ENCODE results near the gene HIBCH. TPM values are rescaled to one million over a fixed set of nuclear protein-coding genes. Genes with fewer than 3 reads are reported as not detected.

HIBCH gene
- total RNA-seq, 1 experiment from 2014 or later, result 21.7 TPM

DNA sequence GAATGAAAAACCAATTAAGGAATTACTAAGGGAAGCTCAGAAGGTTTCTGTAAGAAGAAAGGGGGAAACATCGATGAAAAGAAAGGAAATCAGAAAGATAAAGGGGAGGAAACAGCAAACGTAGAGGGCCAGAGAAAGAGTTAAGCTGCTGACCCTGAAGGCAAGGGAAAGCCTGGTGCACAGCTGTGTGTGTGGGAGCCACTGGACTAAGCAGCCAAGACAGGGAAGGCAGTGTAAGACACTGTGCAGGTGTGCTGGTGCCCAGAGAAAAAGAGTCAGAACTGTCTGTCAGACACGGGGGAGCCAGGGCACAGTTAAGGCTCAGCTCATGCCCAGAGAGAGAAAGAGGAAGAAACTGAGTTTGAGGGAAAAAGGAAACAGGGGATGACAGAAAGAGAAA lies 104.0 kb downstream of the HIBCH start:
- in situ Hi-C loops (cut with HindIII; ENCODE audit: low pct_unique_long_range_greater_than_20kb, low sequenced_read_pairs), result no loop called here
- no TSS peak for BruUV-seq (replicated peaks)
- Histone ChIP-seq H3K9me3 (ENCODE audit: control insufficient read depth, insufficient read depth, low read depth, low read length) (no peaks in the 10 kb centered on the region), H3K36me3 (ENCODE audit: control insufficient read depth, insufficient read depth, low read length) (no peaks in the 10 kb centered on the region), H3K27me3 (ENCODE audit: control insufficient read depth, insufficient read depth, low read length) (no peaks in the 10 kb centered on the region), H3K27ac (ENCODE audit: low read length) (no peak overlapping the region), H3K4me1 (ENCODE audit: control insufficient read depth, insufficient read depth, low read length) (no peaks in the 10 kb centered on the region), H3K4me3 (ENCODE audit: low read depth in 2 of 2, low read length in 2 of 2) (no peak overlapping the region)
- no peak for ATAC-seq
- no peak for DNase-seq (ENCODE audit: low read depth, low spot score)
- ChIA-PET POLR2A (interaction anchor here (0.6 kb wide), 1 partner anchor 14 kb away, joined by 4 read pairs; no protein-coding TSS in a partner anchor), CTCF (no interaction called here)
- TF ChIP-seq SIN3A (IDR thresholded peaks at IDR 0.05; ENCODE audit: borderline replicate concordance, insufficient read depth, low read depth, low read length), result no peak
- TF ChIP-seq, protein P1, sequence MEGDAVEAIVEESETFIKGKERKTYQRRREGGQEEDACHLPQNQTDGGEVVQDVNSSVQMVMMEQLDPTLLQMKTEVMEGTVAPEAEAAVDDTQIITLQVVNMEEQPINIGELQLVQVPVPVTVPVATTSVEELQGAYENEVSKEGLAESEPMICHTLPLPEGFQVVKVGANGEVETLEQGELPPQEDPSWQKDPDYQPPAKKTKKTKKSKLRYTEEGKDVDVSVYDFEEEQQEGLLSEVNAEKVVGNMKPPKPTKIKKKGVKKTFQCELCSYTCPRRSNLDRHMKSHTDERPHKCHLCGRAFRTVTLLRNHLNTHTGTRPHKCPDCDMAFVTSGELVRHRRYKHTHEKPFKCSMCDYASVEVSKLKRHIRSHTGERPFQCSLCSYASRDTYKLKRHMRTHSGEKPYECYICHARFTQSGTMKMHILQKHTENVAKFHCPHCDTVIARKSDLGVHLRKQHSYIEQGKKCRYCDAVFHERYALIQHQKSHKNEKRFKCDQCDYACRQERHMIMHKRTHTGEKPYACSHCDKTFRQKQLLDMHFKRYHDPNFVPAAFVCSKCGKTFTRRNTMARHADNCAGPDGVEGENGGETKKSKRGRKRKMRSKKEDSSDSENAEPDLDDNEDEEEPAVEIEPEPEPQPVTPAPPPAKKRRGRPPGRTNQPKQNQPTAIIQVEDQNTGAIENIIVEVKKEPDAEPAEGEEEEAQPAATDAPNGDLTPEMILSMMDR (IDR thresholded peaks at IDR 0.05), result no peak
- TF ChIP-seq POLR2AphosphoS5 (IDR thresholded peaks at IDR 0.05; ENCODE audit: low read depth, low read length), result no peak
- no peak for TF ChIP-seq TCF7L2 (IDR thresholded peaks at IDR 0.05; ENCODE audit: low read depth, low read length)
- TF ChIP-seq, protein P2, sequence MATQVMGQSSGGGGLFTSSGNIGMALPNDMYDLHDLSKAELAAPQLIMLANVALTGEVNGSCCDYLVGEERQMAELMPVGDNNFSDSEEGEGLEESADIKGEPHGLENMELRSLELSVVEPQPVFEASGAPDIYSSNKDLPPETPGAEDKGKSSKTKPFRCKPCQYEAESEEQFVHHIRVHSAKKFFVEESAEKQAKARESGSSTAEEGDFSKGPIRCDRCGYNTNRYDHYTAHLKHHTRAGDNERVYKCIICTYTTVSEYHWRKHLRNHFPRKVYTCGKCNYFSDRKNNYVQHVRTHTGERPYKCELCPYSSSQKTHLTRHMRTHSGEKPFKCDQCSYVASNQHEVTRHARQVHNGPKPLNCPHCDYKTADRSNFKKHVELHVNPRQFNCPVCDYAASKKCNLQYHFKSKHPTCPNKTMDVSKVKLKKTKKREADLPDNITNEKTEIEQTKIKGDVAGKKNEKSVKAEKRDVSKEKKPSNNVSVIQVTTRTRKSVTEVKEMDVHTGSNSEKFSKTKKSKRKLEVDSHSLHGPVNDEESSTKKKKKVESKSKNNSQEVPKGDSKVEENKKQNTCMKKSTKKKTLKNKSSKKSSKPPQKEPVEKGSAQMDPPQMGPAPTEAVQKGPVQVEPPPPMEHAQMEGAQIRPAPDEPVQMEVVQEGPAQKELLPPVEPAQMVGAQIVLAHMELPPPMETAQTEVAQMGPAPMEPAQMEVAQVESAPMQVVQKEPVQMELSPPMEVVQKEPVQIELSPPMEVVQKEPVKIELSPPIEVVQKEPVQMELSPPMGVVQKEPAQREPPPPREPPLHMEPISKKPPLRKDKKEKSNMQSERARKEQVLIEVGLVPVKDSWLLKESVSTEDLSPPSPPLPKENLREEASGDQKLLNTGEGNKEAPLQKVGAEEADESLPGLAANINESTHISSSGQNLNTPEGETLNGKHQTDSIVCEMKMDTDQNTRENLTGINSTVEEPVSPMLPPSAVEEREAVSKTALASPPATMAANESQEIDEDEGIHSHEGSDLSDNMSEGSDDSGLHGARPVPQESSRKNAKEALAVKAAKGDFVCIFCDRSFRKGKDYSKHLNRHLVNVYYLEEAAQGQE (IDR thresholded peaks at IDR 0.05; ENCODE audit: insufficient read depth in 1 of 2, low read depth in 2 of 2, low read length in 1 of 2), result no peak
- intact Hi-C loops (cut with micrococcal nuclease; ENCODE audit: unreplicated experiment), result no loop called here

DNA sequence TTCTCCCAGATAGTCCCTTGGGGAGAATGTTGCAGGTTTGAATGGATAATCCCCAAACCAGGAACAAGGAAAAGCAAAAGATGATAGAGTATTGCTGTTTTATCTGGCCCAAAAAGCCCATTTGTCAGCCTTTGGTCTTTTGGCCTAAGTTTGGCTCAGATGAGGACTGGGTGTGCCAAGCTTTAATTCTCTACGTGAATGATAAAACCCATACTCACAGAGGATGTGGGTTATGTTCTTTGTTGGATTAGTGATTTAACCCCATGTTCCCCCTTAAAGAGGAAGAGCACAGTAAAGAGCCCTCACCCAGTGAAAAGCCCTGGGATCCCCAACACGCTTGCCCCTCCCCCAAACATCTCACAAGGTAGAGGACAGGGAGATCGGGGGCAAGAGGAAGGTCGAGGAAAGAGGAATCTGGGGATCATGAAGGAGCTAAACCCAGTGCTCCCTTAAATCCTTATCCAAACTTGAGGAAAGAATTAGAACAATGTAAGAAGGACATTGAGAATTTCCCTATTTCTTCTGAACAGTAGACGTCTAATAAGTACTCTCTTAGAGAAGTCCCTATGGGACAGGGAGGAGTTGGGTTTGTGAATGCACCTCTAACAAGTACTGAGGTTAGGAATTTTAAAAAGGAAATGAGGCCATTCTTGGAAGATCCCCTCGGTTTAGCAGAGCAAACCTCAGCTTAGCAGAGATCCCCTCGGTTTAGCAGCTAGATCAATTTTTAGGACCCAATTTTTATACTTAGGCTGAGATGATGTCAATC lies 105.0 kb downstream of the HIBCH start:
- ChIA-PET CTCF (no interaction called here), POLR2A (no interaction called here)
- in situ Hi-C loops (cut with HindIII; ENCODE audit: low pct_unique_long_range_greater_than_20kb, low sequenced_read_pairs), result no loop called here

More for the DNA sequence above, 105.0 kb downstream of the HIBCH start:
- no peaks in the 10 kb centered on the region for H3K27me3 ChIP-seq (ENCODE audit: control insufficient read depth, insufficient read depth, low read length)
- H3K4me1 ChIP-seq (ENCODE audit: control insufficient read depth, insufficient read depth, low read length), result no peaks in the 10 kb centered on the region
- no TSS peak for BruUV-seq (replicated peaks)
- DNase-seq (ENCODE audit: low read depth, low spot score) (no peak), ATAC-seq (no peak)
- no peak overlapping the region for H3K4me3 ChIP-seq (ENCODE audit: low read depth in 2 of 2, low read length in 2 of 2)
- no peaks in the 10 kb centered on the region for H3K9me3 ChIP-seq (ENCODE audit: control insufficient read depth, insufficient read depth, low read depth, low read length)
- TF ChIP-seq TCF7L2 (IDR thresholded peaks at IDR 0.05; ENCODE audit: low read depth, low read length), result no peak
- TF ChIP-seq, protein P2 (IDR thresholded peaks at IDR 0.05; ENCODE audit: insufficient read depth in 1 of 2, low read depth in 2 of 2, low read length in 1 of 2), result no peak
- TF ChIP-seq, protein P1 (IDR thresholded peaks at IDR 0.05), result no peak
- TF ChIP-seq POLR2AphosphoS5 (IDR thresholded peaks at IDR 0.05; ENCODE audit: low read depth, low read length), result no peak
- no peak for TF ChIP-seq SIN3A (IDR thresholded peaks at IDR 0.05; ENCODE audit: borderline replicate concordance, insufficient read depth, low read depth, low read length)
- intact Hi-C loops (cut with micrococcal nuclease; ENCODE audit: unreplicated experiment), result no loop called here
- no peak overlapping the region for H3K27ac ChIP-seq (ENCODE audit: low read length)
- no peaks in the 10 kb centered on the region for H3K36me3 ChIP-seq (ENCODE audit: control insufficient read depth, insufficient read depth, low read length)
